AG04450 (cell line): ENCODE measurements around the gene BICD2. TPM values are rescaled to one million over a fixed set of nuclear protein-coding genes. Genes with fewer than 3 reads are reported as not detected.

Experiments used
- CTCF ChIA-PET: fragments of 300-600, 350-600 bp; formaldehyde crosslinking; extraction: SDS; loops from one replicate; lab custom pipeline; 2022; ENCODE audit warnings: antibody characterized with exemption, inconsistent platforms; lab: Charles Lee
- POLR2A ChIA-PET: fragments of 350-600 bp; formaldehyde crosslinking; extraction: SDS; loops from one replicate; lab custom pipeline; 2021; ENCODE audit warnings: antibody characterized with exemption, inconsistent platforms; lab: Yijun Ruan, JAX
- DNase-seq: peaks from one replicate; pipeline ENCODE4 v3.0.0-alpha.2; 2011; ENCODE audit warnings: low read depth, low spot score
- H3K27ac ChIP-seq: one replicate; pipeline ENCODE4 v1.5.1; 2012; ENCODE audit warnings: low read depth, low read length, control low read depth
- H3K27me3 ChIP-seq: one replicate; pipeline ENCODE4 v1.6.0; 2012; ENCODE audit warnings: low read length; ENCODE audit not compliant: control insufficient read depth, insufficient read depth
- H3K4me3 ChIP-seq: 2 replicates; pipeline ENCODE4 v1.5.1; 2011; ENCODE audit warnings: mild to moderate bottlenecking, low read depth, low read length, control low read depth
- H3K9me3 ChIP-seq: 2 replicates; pipeline ENCODE4 v1.5.1; 2012; ENCODE audit warnings: low read length; ENCODE audit not compliant: control insufficient read depth, insufficient read depth
- CTCF ChIP-seq: IDR thresholded peaks from 2 replicates; pipeline ENCODE4 v1.5.1; 2011; ENCODE audit warnings: low read depth, low read length, control low read depth, inconsistent platforms
- polyA plus RNA-seq: library from polyadenylated mRNA; depleted of rRNA; stranded (reverse); fragments of >200 nt; gene quantifications from 2 replicates; pipeline ENCODE4 v1.2.3, GENCODE V29; 2011

The BICD2 gene
- polyA plus RNA-seq, 1 experiment = 11.2 TPM

- Histone ChIP-seq H3K27me3 (no peaks in the 10 kb centered on the region), H3K4me3 (peak overlapping the region; percentile 91), H3K27ac (peak overlapping the region; percentile 78), H3K9me3 (no peaks in the 10 kb centered on the region; the same call in 1 of the 2 replicates)
- ChIA-PET CTCF (no interaction called here), POLR2A (no interaction called here)
- TF ChIP-seq CTCF = no peak
- no peak for DNase-seq
Observed at GRCh38 chr9:92668746-92669526, 95.7 kb downstream of the BICD2 start.

GRCh38 chr9:92666912-92667532 is 97.6 kb downstream of the BICD2 start:
- no peaks in the 10 kb centered on the region for H3K27me3 ChIP-seq
- no peaks in the 10 kb centered on the region; the same call in 1 of the 2 replicates for H3K9me3 ChIP-seq
- no peak overlapping the region for H3K4me3 ChIP-seq
- DNase-seq = no peak
- ChIA-PET CTCF (interaction anchor here (0.8 kb wide), 1 partner anchor 124 kb away, joined by 3 read pairs; no protein-coding TSS in a partner anchor), POLR2A (no interaction called here)
- TF ChIP-seq CTCF = no peak
- H3K27ac ChIP-seq = no peak overlapping the region

GRCh38 chr9:92666236-92666635 is 98.4 kb downstream of the BICD2 start:
- no peak for DNase-seq
- ChIA-PET POLR2A (no interaction called here), CTCF (no interaction called here)
- Histone ChIP-seq H3K4me3 (no peak overlapping the region), H3K9me3 (no peaks in the 10 kb centered on the region; the same call in 1 of the 2 replicates), H3K27ac (no peak overlapping the region), H3K27me3 (no peaks in the 10 kb centered on the region)
- TF ChIP-seq CTCF = no peak

- DNase-seq = no peak
- ChIA-PET POLR2A (no interaction called here), CTCF (no interaction called here)
- Histone ChIP-seq H3K27me3 (no peaks in the 10 kb centered on the region), H3K9me3 (no peaks in the 10 kb centered on the region; the same call in 1 of the 2 replicates), H3K27ac (no peak overlapping the region), H3K4me3 (no peak overlapping the region)
- no peak for TF ChIP-seq CTCF
Observed at GRCh38 chr9:92665836-92666235, 98.8 kb downstream of the BICD2 start.
